ENCODE measurements around the gene DLGAP4. TPM values are rescaled to one million over a fixed set of nuclear protein-coding genes. Genes with fewer than 3 reads are reported as not detected.

The DLGAP4 gene
- total and polyA plus RNA-seq, 2 of the 13 experiments (the other 11 are each of a cell fraction or from before 2014, with no cell fraction given): 15.2 to 26.7 TPM

DNA sequence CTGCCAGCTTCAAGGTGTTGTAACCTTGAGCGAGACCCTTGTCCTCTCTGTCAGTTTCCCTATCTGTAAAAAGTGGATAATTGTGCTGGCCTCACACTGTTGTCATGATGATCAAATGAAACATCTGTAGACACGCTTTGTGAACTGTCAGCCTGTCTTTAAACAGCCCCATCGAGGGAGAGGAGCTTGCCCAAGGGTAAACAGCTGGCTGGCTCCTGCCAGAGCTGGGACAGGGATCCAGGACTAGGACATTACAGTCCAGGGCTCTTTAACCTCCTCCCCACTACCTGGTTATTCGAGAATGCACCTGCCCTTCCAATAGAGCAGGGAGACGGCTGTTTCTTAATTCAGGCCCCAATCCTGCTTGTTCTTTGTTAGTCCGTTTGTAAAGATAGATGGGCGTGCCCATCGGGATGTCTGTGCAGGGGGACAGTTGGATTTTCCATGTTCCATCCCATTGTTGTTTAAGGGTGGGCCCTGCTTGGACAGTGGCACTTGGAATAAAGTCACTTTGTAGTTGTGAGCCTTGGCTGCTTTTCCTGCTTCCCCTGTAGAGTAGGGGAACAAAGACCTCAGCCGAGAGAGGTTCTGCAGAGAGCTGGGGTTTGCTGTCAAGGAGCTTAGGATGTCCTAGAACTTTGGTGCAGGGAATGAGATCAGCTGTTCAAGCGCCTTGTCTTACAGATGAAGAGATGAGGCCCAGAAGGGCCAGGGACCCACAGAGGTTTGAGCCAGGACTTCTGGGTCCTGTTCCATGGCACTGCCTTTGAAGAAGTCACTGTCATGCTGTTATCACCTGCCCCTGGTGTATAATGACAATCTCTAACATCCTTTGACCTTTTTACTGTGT lies 157.3 kb downstream of the DLGAP4 start (continued):
- TF ChIP-seq, protein P1, sequence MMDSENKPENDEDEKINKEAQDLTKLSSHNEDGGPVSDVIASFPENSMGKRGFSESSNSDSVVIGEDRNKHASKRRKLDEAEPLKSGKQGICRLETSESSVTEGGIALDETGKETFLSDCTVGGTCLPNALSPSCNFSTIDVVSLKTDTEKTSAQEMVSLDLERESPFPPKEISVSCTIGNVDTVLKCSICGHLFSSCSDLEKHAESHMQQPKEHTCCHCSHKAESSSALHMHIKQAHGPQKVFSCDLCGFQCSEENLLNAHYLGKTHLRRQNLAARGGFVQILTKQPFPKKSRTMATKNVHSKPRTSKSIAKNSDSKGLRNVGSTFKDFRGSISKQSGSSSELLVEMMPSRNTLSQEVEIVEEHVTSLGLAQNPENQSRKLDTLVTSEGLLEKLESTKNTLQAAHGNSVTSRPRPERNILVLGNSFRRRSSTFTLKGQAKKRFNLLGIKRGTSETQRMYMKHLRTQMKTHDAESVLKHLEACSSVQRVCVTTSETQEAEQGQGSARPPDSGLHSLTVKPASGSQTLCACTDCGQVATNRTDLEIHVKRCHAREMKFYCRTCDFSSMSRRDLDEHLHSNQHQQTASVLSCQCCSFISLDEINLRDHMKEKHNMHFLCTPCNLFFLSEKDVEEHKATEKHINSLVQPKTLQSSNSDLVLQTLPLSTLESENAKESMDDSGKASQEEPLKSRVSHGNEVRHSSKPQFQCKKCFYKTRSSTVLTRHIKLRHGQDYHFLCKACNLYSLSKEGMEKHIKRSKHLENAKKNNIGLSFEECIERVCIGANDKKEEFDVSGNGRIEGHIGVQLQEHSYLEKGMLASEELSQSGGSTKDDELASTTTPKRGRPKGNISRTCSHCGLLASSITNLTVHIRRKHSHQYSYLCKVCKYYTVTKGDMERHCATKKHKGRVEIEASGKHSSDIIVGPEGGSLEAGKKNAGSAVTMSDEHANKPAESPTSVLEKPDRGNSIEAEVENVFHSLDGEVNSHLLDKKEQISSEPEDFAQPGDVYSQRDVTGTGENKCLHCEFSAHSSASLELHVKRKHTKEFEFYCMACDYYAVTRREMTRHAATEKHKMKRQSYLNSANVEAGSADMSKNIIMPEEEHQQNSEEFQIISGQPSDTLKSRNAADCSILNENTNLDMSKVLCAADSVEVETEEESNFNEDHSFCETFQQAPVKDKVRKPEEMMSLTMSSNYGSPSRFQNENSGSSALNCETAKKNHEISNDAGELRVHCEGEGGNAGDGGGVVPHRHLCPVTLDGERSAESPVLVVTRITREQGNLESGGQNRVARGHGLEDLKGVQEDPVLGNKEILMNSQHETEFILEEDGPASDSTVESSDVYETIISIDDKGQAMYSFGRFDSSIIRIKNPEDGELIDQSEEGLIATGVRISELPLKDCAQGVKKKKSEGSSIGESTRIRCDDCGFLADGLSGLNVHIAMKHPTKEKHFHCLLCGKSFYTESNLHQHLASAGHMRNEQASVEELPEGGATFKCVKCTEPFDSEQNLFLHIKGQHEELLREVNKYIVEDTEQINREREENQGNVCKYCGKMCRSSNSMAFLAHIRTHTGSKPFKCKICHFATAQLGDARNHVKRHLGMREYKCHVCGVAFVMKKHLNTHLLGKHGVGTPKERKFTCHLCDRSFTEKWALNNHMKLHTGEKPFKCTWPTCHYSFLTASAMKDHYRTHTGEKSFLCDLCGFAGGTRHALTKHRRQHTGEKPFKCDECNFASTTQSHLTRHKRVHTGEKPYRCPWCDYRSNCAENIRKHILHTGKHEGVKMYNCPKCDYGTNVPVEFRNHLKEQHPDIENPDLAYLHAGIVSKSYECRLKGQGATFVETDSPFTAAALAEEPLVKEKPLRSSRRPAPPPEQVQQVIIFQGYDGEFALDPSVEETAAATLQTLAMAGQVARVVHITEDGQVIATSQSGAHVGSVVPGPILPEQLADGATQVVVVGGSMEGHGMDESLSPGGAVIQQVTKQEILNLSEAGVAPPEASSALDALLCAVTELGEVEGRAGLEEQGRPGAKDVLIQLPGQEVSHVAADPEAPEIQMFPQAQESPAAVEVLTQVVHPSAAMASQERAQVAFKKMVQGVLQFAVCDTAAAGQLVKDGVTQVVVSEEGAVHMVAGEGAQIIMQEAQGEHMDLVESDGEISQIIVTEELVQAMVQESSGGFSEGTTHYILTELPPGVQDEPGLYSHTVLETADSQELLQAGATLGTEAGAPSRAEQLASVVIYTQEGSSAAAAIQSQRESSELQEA (CRISPR knock-in tag; IDR thresholded peaks at IDR 0.05; ENCODE audit: not compliant biosample characterization): no peak
- TF ChIP-seq AGO2 (optimal IDR thresholded peaks at IDR 0.05; ENCODE audit: low read depth, low read length) (no peak), ZNF274 (CRISPR knock-in tag; IDR thresholded peaks at IDR 0.05) (no peak), RFX1 (IDR thresholded peaks at IDR 0.05) (no peak), BORCS8-MEF2B (CRISPR knock-in tag; IDR thresholded peaks at IDR 0.05) (no peak), JUND (CRISPR knock-in tag; IDR thresholded peaks at IDR 0.05) (no peak), NFYC (CRISPR knock-in tag; IDR thresholded peaks at IDR 0.05) (no peak), TCF7 (IDR thresholded peaks at IDR 0.05; ENCODE audit: low read depth) (no peak), SMAD9 (CRISPR knock-in tag; IDR thresholded peaks at IDR 0.05) (no peak), ZFP82 (CRISPR knock-in tag; IDR thresholded peaks at IDR 0.05; ENCODE audit: borderline replicate concordance) (0 out of 2 replicates have a peak, but pooled peaks have one; percentile 74), SSRP1 (CRISPR knock-in tag; IDR thresholded peaks at IDR 0.05) (no peak), NFKB2 (CRISPR knock-in tag; IDR thresholded peaks at IDR 0.05; ENCODE audit: borderline replicate concordance) (no peak), ZSCAN20 (CRISPR knock-in tag; IDR thresholded peaks at IDR 0.05; ENCODE audit: borderline replicate concordance) (no peak), ZNF572 (CRISPR knock-in tag; IDR thresholded peaks at IDR 0.05) (peak; percentile 62; the same call in 1 of the 2 replicates), SRF (IDR thresholded peaks at IDR 0.05; ENCODE audit: low read depth, low read length) (no peak), ZNF317 (CRISPR knock-in tag; IDR thresholded peaks at IDR 0.05) (no peak), ZNF577 (CRISPR knock-in tag; IDR thresholded peaks at IDR 0.05; ENCODE audit: borderline replicate concordance, low read depth) (no peak)
- TF ChIP-seq, protein P2, sequence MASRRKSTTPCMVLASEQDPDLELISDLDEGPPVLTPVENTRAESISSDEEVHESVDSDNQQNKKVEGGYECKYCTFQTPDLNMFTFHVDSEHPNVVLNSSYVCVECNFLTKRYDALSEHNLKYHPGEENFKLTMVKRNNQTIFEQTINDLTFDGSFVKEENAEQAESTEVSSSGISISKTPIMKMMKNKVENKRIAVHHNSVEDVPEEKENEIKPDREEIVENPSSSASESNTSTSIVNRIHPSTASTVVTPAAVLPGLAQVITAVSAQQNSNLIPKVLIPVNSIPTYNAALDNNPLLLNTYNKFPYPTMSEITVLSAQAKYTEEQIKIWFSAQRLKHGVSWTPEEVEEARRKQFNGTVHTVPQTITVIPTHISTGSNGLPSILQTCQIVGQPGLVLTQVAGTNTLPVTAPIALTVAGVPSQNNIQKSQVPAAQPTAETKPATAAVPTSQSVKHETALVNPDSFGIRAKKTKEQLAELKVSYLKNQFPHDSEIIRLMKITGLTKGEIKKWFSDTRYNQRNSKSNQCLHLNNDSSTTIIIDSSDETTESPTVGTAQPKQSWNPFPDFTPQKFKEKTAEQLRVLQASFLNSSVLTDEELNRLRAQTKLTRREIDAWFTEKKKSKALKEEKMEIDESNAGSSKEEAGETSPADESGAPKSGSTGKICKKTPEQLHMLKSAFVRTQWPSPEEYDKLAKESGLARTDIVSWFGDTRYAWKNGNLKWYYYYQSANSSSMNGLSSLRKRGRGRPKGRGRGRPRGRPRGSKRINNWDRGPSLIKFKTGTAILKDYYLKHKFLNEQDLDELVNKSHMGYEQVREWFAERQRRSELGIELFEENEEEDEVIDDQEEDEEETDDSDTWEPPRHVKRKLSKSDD (CRISPR knock-in tag; IDR thresholded peaks at IDR 0.05; ENCODE audit: low read depth): no peak
- TF ChIP-seq, protein P3, sequence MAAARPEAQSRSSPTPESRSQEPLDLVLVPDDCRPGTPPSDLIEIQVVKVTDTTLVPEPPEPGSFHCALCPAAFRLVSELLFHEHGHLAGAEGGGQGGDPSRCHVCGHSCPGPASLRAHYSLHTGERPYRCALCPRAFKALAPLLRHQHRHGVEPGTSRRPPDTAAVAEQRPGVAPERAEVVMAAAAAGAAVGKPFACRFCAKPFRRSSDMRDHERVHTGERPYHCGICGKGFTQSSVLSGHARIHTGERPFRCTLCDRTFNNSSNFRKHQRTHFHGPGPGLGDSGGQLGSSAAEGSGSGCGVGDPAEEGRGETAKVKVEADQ (CRISPR knock-in tag; IDR thresholded peaks at IDR 0.05; ENCODE audit: borderline replicate concordance): no peak

Data from HepG2 (cell line).